Measurements from ENCODE around the gene RAB10. TPM values are rescaled to one million over a fixed set of nuclear protein-coding genes. Genes with fewer than 3 reads are reported as not detected.

Gene RAB10
- total RNA-seq, 1 donor from 2014 or later: 135 TPM

DNA sequence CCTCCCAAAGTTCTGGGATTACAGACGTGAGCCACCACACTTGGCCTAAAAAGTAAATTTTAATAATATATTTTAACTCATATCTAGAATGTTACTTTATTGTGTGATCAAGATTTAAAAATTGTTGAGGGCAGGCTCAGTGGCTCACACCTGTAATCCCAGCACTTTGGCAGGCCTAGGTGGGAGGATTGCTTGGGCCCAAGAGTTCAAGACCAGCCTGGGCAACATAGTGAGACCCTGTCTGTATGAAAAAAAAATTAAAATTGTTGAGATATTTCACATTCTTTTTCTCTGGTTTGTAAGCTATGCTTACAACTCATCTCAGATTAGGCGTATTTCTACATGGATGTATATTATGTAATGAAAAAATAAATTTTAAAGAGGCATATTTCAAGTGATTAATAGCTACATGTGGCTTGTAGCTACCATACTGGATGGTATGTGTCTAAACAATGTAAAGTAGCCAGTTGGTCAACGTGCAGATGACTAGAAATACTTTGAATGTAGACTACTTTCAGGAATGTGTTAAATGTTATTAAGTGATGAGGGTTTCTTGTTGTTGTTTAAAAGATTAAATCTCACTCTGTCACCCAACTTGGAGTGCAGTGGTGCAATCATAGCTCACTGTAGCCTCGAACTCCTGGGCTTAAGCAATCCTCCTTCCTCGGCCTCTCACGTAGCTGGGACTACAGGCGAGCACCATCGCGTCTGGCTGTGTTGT is 5.9 kb downstream of the RAB10 start:
- Histone ChIP-seq H3K4me1 (peaks cover 88% of the 10 kb centered on the region), H3K9me3 (no peaks in the 10 kb centered on the region), H3K36me3 (peaks cover 0 to 8% of the 10 kb centered on the region in 2 donors), H3K27ac (no peak overlapping the region), H3K27me3 (no peaks in the 10 kb centered on the region), H3K4me3 (no peak overlapping the region)
- intact Hi-C loops (cut with DNase I): no loop called here
- DNase-seq (ENCODE audit: extremely low spot score in 2 of 2): no peak
- TF ChIP-seq POLR2A (IDR thresholded peaks at IDR 0.05): no peak
- no peak for TF ChIP-seq POLR2AphosphoS5 (IDR thresholded peaks at IDR 0.05; ENCODE audit: insufficient read depth in 1 of 2, low read depth in 1 of 2)
- TF ChIP-seq, protein P1, sequence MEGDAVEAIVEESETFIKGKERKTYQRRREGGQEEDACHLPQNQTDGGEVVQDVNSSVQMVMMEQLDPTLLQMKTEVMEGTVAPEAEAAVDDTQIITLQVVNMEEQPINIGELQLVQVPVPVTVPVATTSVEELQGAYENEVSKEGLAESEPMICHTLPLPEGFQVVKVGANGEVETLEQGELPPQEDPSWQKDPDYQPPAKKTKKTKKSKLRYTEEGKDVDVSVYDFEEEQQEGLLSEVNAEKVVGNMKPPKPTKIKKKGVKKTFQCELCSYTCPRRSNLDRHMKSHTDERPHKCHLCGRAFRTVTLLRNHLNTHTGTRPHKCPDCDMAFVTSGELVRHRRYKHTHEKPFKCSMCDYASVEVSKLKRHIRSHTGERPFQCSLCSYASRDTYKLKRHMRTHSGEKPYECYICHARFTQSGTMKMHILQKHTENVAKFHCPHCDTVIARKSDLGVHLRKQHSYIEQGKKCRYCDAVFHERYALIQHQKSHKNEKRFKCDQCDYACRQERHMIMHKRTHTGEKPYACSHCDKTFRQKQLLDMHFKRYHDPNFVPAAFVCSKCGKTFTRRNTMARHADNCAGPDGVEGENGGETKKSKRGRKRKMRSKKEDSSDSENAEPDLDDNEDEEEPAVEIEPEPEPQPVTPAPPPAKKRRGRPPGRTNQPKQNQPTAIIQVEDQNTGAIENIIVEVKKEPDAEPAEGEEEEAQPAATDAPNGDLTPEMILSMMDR (IDR thresholded peaks at IDR 0.05): no peak

DNA sequence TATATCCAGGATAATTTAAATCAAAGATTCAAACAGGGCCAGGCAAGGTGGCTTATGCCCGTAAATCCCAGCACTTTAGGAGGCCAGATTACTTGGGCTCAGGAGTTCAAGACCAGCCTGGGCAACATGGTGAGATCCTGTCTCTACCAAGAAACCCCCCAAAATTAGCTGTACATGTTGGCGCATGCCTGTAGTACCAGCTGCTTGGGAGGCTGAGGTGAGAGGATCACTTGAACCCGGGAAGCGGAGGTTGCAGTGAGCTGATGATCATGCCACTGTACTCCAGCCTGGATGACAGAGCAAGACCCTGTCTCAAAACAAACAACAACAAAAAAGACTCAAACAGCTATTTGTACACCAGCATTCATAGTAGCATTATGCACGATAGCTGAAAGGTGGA is 9.2 kb downstream of the RAB10 start:
- Histone ChIP-seq H3K27me3 (no peaks in the 10 kb centered on the region), H3K4me1 (peaks cover 62% of the 10 kb centered on the region), H3K36me3 (peaks cover 0 to 5% of the 10 kb centered on the region in 2 donors), H3K9me3 (no peaks in the 10 kb centered on the region), H3K27ac (no peak overlapping the region), H3K4me3 (no peak overlapping the region)
- intact Hi-C loops (cut with DNase I): no loop called here
- TF ChIP-seq POLR2AphosphoS5 (IDR thresholded peaks at IDR 0.05; ENCODE audit: insufficient read depth in 1 of 2, low read depth in 1 of 2): no peak
- TF ChIP-seq, protein P1 (IDR thresholded peaks at IDR 0.05): no peak
- no peak for TF ChIP-seq POLR2A (IDR thresholded peaks at IDR 0.05)
- DNase-seq (ENCODE audit: extremely low spot score in 2 of 2): no peak

DNA sequence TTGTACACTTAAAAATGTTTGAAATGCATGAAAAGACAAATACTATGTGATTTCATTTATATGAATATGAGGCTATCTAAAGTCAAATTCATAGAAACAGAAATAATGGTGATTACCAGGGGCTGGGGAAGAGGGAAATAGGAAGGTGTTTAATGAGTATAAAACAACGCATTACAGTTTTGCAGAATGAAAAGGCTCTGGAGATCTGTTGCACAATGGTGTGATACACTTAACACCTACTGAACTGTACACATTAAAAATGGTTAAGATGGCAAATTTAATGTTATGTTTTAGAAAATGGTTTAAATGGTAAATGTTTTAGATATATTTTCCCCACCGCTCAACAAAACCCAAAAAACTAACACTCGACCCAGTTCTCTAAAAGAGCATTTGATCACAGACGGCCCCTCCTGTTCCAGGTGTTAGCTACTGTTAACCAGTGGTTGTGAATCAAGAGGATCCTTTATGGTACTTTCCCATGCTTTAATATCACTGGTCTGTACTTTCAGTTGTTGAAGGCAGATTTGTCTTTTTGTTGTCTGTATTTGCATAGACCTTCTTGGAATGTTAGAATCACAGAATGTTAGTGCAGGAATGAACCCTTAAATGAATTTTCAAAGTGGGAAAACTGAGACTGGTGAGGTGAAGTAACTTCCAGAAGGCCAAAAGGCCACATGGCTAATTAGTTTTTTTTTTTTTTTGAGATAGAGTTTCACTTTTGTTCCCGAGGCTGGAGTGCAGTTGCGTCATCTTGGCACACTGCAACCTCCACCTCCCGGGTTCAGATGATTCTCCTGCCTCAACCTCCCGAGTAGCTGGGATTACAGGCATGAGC is 10.2 kb downstream of the RAB10 start:
- no peak overlapping the region for H3K4me3 ChIP-seq
- H3K27ac ChIP-seq: peak overlapping the region; percentile 19
- H3K36me3 ChIP-seq: peaks cover 0 to 5% of the 10 kb centered on the region in 2 donors

DNA sequence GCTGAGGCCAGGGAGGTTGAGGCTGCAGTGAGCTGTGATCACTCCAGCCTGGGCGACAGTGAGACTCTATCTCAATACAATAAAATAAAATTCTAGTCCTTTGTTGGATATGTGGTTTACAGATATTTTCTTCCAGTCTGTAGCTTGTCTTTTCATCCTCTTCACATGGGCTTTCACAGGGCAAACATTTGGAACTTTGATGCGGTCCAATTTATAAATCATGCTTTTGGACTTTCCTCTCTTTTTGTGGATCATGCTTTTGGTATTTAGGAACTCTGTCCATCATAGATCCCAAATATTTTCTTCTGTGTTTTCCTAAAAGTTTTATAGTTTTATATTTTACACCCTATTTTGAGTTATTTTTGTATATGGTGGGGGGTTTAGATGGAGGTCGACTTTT is 14.9 kb downstream of the RAB10 start:
- H3K9me3 ChIP-seq: no peaks in the 10 kb centered on the region
- TF ChIP-seq, protein P1 (IDR thresholded peaks at IDR 0.05): no peak
- intact Hi-C loops (cut with DNase I): no loop called here
- no peak for DNase-seq (ENCODE audit: extremely low spot score in 2 of 2)
- no peaks in the 10 kb centered on the region for H3K27me3 ChIP-seq
- no peak overlapping the region for H3K4me3 ChIP-seq
- H3K4me1 ChIP-seq: peaks cover 47% of the 10 kb centered on the region
- no peaks in the 10 kb centered on the region for H3K36me3 ChIP-seq
- H3K27ac ChIP-seq: no peak overlapping the region

More for the DNA sequence above, 10.2 kb downstream of the RAB10 start:
- H3K9me3 ChIP-seq: no peaks in the 10 kb centered on the region
- TF ChIP-seq POLR2AphosphoS5 (IDR thresholded peaks at IDR 0.05; ENCODE audit: insufficient read depth in 1 of 2, low read depth in 1 of 2): no peak
- H3K4me1 ChIP-seq: peaks cover 59% of the 10 kb centered on the region
- intact Hi-C loops (cut with DNase I): no loop called here
- no peaks in the 10 kb centered on the region for H3K27me3 ChIP-seq
- no peak for DNase-seq (ENCODE audit: extremely low spot score in 2 of 2)

DNA sequence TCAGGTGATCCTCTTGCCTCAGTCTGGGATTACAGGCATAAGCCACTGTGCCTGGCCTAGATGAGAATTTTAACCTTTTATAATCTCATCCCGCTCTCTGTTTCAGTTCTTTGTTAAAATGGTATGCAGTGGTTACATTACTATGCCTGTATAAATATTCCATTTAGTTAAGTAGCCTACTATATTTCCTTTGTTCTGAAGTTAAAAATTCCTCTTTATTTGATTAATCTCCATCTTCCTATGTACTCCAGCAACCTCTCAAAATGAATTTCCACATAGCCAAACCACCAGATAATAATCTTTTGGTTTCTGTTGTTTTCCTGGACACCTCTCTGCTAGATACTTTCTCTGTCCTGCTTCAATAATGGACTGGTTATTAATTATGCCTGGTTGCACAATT is 15.8 kb downstream of the RAB10 start:
- H3K27me3 ChIP-seq: no peaks in the 10 kb centered on the region
- TF ChIP-seq POLR2AphosphoS5 (IDR thresholded peaks at IDR 0.05; ENCODE audit: insufficient read depth in 1 of 2, low read depth in 1 of 2): no peak
- TF ChIP-seq, protein P1 (IDR thresholded peaks at IDR 0.05): no peak
- TF ChIP-seq POLR2A (IDR thresholded peaks at IDR 0.05): no peak
- H3K27ac ChIP-seq: no peak overlapping the region
- H3K9me3 ChIP-seq: no peaks in the 10 kb centered on the region
- intact Hi-C loops (cut with DNase I): no loop called here
- no peaks in the 10 kb centered on the region for H3K36me3 ChIP-seq
- DNase-seq (ENCODE audit: extremely low spot score in 2 of 2): no peak
- peaks cover 39% of the 10 kb centered on the region for H3K4me1 ChIP-seq
- no peak overlapping the region for H3K4me3 ChIP-seq
